ENCODE data around the gene SLC16A6.
"Not testable (repeated sequence)": the region's sequence is repeated elsewhere in the genome, so short reads cannot be mapped to it uniquely, and the experiment has no call there.

Gene SLC16A6

DNA sequence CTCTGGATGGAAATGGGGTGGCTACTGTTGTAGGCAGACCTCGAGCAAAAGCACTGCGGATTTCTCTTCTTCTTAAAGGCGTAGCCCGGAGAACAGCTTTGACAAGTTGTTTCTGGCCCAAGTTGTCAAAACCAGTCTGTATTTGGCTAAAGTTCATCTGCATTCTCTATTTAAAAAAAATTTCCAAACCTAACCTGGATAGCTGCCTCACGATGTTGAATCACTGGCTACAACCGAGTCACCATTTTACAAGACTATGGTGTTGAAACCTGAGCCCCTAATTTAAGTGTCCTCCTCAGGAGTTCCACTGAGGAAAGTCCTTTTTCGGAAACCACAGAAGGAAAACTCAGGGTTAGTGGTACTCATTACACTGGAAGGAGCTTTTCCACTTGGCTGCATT is 1.5 kb downstream of the SLC16A6 start:
- no peak for DNase-seq (ENCODE audit: low spot score)

DNA sequence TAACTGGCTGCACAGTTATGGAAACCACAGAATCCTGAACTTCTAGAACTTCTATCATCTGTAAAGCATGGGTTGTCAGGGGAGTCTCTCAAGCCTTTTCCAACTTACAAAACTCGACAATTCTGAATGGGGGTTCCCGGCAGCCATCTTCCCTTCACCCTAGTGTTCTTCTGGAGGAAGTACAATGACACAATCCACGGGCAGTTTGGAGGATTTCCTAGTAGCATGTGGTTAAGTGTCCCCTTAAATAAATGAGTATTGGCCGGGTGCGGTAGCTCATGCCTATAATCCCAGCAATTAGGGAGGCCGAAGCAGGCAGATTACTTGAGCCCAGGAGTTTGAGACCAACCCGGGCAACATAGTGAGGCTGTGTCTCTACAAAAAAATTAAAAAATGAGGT is 2.1 kb downstream of the SLC16A6 start:
- no peak for DNase-seq (ENCODE audit: low spot score)

GRCh38 chr17:68288375-68288774 is 2.6 kb downstream of the SLC16A6 start:
- DNase-seq (ENCODE audit: low spot score) = no peak

DNA sequence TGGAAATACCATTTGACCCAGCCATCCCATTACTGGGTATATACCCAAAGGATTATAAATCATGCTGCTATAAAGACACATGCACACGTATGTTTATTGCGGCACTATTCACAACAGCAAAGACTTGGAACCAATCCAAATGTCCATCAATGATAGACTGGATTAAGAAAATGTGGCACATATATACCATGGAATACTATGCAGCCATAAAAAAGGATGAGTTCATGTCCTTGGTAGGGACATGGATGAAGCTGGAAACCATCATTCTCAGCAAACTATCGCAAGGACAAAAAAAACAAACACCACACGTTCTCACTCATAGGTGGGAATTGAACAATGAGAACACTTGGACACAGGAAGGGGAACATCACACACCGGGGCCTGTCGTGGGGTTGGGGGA is 9.0 kb downstream of the SLC16A6 start:
- not testable (repeated sequence) for DNase-seq (ENCODE audit: low spot score)

GRCh38 chr17:68277807-68278206 is 13.1 kb downstream of the SLC16A6 start:
- no peak for DNase-seq (ENCODE audit: low spot score)

DNA sequence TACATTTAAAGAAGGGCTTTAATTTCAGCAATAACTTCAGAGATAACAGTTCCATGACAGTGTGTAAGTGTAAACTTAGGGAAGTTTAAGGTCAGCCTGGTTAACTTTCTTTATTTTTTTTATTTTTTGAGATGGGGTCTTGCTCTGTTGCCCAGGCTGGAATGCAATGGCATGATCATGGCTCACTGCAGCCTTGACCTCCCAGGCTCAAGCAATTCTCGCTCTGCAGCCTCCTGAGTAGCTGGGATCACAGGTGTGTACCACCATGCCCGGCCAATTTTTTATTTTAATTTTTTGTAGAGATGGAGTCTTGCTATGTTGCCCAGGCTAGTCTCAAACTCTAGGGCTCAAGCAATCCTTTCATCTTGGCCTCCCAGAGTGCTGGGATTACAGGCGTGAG is 14.6 kb downstream of the SLC16A6 start:
- DNase-seq (ENCODE audit: low spot score) = not testable (repeated sequence)

GRCh38 chr17:68273722-68274121 is 17.2 kb downstream of the SLC16A6 start:
- DNase-seq (ENCODE audit: low spot score) = no peak

- DNase-seq (ENCODE audit: low spot score) = not testable (repeated sequence)
Observed at GRCh38 chr17:68265833-68266232, 25.1 kb downstream of the SLC16A6 start.

DNA sequence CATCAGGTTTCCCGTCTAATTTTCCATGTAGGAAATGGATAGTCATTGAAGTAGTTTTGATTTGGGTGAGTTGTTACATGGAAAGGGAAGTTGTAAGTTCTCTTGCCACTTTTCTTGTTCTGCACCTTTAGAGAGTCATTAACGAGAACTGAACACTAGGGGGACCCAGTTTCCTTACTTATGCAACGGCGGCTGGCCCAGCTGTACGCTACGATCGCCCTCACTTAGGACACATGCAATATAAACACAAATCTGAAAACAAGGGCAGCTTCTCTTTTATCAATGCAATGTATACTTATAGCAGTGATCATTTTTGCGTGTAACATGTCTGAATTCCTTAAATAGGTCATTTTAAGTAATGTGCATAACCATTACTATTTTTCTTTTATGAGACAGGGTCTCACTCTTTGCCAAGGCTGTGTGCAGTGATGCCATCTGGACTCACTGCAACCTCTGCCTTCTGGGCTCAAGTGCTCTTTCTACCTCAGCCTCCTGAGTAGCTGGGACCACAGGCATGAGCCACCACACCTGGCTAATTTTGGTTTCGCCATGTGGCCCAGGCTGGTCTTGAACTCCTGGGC is 27.7 kb downstream of the SLC16A6 start:
- DNase-seq (ENCODE audit: low spot score) = not testable (repeated sequence)

GRCh38 chr17:68262467-68262866 is 28.5 kb downstream of the SLC16A6 start:
- not testable (repeated sequence) for DNase-seq (ENCODE audit: low spot score)

DNA sequence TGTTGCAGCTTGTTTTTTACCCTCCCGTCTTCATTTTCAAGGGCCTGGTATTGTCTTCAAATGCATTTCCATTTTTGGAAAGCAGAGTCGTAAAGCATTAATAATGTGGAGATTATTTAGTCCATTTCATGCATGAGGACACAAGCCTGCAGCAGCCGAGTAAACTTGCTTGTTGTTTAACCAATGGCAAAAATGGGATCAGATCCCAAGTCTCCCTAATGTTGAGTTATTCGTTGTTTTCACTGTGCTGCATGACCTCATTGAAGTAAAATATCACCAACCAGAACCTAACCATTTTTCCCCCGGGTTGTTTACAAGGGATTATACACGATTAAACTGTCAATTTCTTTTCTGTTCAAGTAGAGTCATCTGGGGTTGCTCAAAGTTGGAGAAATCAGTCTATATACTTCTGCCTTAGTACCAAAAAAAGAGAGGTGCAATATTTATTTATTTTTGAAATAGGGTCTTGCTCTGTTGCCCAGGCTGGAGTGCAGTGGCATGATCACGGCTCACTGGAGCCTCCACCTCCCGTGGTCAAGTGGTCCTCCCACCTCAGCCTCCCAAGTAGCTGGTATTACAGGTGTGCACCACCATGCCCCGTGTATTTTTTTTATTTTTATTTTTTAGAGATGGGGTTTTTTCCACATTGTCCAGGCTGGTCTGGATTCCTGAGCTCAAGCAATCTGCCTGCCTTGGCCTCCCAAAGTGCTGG is 30.7 kb downstream of the SLC16A6 start:
- no peak for DNase-seq (ENCODE audit: low spot score)

- DNase-seq (ENCODE audit: low spot score) = not testable (repeated sequence)
Observed at GRCh38 chr17:68259648-68259951, 31.3 kb downstream of the SLC16A6 start.

- DNase-seq (ENCODE audit: low spot score) = not testable (repeated sequence)
Observed at GRCh38 chr17:68258890-68259647, 31.9 kb downstream of the SLC16A6 start.

GRCh38 chr17:68257934-68258333 is 33.0 kb downstream of the SLC16A6 start:
- DNase-seq (ENCODE audit: low spot score) = no peak

DNA sequence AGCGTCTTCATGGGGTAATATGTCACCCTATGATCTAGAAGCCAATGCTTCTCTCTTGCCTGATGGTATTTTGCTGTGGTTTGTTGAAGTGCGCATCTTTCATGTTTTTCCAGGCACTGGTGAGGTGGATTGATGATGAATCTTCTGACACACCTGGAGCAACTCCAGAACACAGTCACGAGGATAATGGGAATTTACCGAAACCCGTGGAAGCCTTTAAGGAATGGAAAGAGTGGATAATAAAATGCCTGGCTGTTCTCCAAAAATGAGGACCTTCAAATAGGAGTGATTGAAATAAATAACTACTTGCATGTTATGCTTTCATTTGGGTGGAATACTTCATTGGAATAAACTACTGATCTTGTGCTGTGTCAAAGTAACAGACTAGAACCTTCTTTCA is 34.2 kb downstream of the SLC16A6 start:
- not testable (repeated sequence) for DNase-seq (ENCODE audit: low spot score)

- DNase-seq (ENCODE audit: low spot score) = no peak
Observed at GRCh38 chr17:68255731-68256538, 35.0 kb downstream of the SLC16A6 start.

- no peak for DNase-seq (ENCODE audit: low spot score)
Observed at GRCh38 chr17:68255151-68255550, 35.8 kb downstream of the SLC16A6 start.

DNA sequence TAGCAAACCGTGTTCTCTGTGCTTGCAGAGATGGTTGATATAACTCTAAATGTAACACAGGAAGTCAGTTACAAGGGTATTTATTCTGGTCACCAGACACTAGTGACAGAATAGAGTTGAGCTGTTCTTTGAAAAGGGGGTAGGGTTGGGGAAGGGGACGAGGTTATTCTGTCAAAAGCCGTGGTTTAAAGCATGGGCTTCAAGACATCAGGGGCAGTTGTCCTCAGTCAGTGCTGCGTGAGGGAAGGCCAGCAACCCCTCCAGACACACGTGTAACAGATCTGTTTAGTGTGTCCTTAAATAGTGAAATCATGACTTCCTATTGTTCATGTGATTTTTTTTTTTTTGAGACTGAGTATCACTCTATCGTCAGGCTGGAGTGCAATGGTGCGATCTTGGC is 37.5 kb downstream of the SLC16A6 start:
- DNase-seq (ENCODE audit: low spot score) = not testable (repeated sequence)

- DNase-seq (ENCODE audit: low spot score) = no peak
Observed at GRCh38 chr17:68249354-68249765, 41.6 kb downstream of the SLC16A6 start.

DNA sequence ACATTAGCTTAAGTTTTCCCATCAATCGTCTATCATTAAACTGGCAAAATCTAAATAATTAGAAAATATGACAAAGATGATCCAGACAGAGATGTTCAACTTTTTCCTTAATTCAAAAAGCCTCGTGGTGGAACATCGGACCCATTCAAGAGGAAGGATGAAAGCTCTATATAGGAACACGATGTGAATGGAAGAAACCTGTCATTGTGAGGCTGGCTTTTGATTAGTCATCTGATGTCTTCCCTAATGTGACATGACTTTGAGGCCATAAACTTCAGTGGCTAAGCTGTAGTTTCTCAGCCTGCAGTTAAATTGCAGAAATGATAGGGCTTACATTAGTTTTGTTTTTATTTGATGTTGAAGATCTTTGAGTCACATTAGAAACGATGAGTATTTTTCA is 42.0 kb downstream of the SLC16A6 start:
- no peak for DNase-seq (ENCODE audit: low spot score)

DNA sequence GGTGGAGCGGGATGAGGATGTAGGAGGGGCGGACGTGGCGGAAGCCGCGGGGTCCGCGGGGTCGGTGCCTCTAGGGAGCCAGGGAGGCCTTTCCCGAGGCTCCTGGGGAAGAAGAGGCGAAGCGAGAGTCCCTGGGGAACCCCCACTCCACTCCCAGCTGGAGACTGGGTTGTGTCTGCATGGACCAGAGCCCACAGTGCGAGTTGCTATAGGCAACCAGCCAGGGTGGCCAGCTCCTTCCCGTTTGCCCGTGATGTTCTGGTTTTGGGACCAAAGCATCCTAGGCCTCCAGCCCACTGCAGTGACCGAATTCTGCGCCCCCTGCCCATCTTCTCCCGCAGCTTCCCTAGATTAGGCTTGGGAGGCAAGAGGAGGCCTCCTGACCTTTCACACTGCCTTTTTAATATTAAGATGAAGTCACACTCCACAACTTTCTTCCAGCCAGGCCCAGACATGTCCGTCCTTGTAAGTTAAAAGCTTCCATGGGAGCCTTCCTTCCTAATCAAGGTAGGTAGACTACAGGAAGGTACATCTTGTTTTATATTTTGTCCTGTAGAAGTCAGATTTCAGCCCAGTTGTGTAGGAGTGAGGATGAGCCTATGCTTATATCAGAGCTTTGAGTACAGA is 42.6 kb downstream of the SLC16A6 start:
- DNase-seq (ENCODE audit: low spot score) = peak; percentile 45

Data from HuH-7.5 (cell line).